Measurements from ENCODE around the gene MACROH2A2. TPM values are rescaled to one million over a fixed set of nuclear protein-coding genes. Genes with fewer than 3 reads are reported as not detected.

Gene MACROH2A2
- total and polyA plus RNA-seq, 2 of the 8 experiments (the other 6 are each of a cell fraction or from before 2014, with no cell fraction given) = 7.9 to 9.3 TPM

GRCh38 chr10:70055550-70055949 is 2.9 kb downstream of the MACROH2A2 start (continued):
- no peak for TF ChIP-seq TCF12 (IDR thresholded peaks at IDR 0.05; ENCODE audit: low read depth, low read length)
- TF ChIP-seq SP2 (IDR thresholded peaks at IDR 0.05; ENCODE audit: low read length) = no peak
- no peak for TF ChIP-seq KDM5A (IDR thresholded peaks at IDR 0.05; ENCODE audit: low read length)
- TF ChIP-seq, protein P1, sequence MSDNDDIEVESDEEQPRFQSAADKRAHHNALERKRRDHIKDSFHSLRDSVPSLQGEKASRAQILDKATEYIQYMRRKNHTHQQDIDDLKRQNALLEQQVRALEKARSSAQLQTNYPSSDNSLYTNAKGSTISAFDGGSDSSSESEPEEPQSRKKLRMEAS (IDR thresholded peaks at IDR 0.05) = no peak
- no peak for TF ChIP-seq EGR1 (IDR thresholded peaks at IDR 0.05; ENCODE audit: borderline replicate concordance, low read depth, low read length)
- no peak for TF ChIP-seq TBP (IDR thresholded peaks at IDR 0.05; ENCODE audit: low read depth, low read length)
